HFFc6 (cell line): Measurements from ENCODE around the gene STK38. TPM values are rescaled to one million over a fixed set of nuclear protein-coding genes. Genes with fewer than 3 reads are reported as not detected.
"Not testable (repeated sequence)": the region's sequence is repeated elsewhere in the genome, so short reads cannot be mapped to it uniquely, and the experiment has no call there.

Experiments
- DNase-seq: peaks from one replicate; pipeline ENCODE4 v3.0.0-alpha.2; 2018
- H3K27ac Mint-ChIP-seq: 2 replicates; pipeline ENCODE4 v1.8.0; 2020; ENCODE audit warnings: mild to moderate bottlenecking, mixed read lengths
- H3K27me3 Mint-ChIP-seq: 2 replicates; pipeline ENCODE4 v1.8.0; 2021; ENCODE audit warnings: mild to moderate bottlenecking, moderate library complexity, mixed read lengths; ENCODE audit not compliant: insufficient read depth
- H3K36me3 Mint-ChIP-seq: 2 replicates; pipeline ENCODE4 v1.8.0; 2021; ENCODE audit warnings: low read depth, mixed read lengths
- H3K4me1 Mint-ChIP-seq: 2 replicates; pipeline ENCODE4 v1.8.0; 2020; ENCODE audit warnings: low read depth, mixed read lengths
- H3K4me3 Mint-ChIP-seq: 2 replicates; pipeline ENCODE4 v1.8.0; 2020; ENCODE audit warnings: mild to moderate bottlenecking, moderate library complexity, mixed read lengths
- H3K9me3 Mint-ChIP-seq: 2 replicates; pipeline ENCODE4 v1.8.0; 2020; ENCODE audit warnings: mild to moderate bottlenecking, mixed read lengths
- total RNA-seq, 6 experiments: library from RNA; stranded (reverse); fragmentation: NEBNext Ultra II Directional; extraction: Animal tissue kit (Norgen Biotek cat#: 25700); gene quantifications; 2 replicates in 1 of 6; 3 replicates in 5 of 6; pipeline ENCODE4 v1.2.3, GENCODE V29; 2021
- TF ChIP-seq, protein P1 (sequence below): fragments of 200-600 bp; sonication (generic); IDR thresholded peaks from 2 replicates; pipeline ENCODE4 v1.5.0; 2021; ENCODE audit warnings: antibody characterized with exemption, mild to moderate bottlenecking

The STK38 gene
- total RNA-seq, 6 experiments from 2014 or later, result 37.4 to 44.9 (median 41.9) TPM

DNA sequence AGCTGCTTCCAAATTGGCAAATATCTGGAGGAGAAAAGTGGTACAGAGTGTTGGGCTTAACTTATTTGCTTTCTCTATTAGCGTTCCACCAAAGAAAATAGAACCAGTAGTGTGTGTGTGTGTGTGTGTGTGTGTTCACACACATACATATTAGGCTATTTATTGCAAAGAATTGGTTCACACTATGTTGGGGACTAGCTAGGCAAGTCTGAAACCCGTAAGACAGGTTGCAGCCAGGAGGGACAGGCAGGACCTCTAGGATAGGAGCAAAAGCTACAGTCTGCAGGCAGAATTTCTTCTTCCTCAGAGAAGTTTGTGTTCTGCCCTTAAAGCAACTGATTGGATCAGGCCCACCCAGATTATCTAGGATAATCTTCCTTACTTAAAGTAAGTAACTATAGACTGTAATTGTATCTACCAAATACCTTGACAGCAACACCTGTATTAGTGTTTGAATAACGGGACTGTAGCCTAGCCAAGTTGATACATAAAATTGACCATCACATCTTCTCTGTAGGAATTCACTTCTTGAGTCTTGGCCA lies 91.7 kb downstream of the STK38 start:
- no peaks in the 10 kb centered on the region for H3K9me3 Mint-ChIP-seq
- H3K27ac Mint-ChIP-seq, result no peak overlapping the region
- H3K4me3 Mint-ChIP-seq, result no peak overlapping the region
- DNase-seq, result no peak
- TF ChIP-seq, protein P1, sequence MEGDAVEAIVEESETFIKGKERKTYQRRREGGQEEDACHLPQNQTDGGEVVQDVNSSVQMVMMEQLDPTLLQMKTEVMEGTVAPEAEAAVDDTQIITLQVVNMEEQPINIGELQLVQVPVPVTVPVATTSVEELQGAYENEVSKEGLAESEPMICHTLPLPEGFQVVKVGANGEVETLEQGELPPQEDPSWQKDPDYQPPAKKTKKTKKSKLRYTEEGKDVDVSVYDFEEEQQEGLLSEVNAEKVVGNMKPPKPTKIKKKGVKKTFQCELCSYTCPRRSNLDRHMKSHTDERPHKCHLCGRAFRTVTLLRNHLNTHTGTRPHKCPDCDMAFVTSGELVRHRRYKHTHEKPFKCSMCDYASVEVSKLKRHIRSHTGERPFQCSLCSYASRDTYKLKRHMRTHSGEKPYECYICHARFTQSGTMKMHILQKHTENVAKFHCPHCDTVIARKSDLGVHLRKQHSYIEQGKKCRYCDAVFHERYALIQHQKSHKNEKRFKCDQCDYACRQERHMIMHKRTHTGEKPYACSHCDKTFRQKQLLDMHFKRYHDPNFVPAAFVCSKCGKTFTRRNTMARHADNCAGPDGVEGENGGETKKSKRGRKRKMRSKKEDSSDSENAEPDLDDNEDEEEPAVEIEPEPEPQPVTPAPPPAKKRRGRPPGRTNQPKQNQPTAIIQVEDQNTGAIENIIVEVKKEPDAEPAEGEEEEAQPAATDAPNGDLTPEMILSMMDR, result no peak
- peaks cover 19% of the 10 kb centered on the region for H3K36me3 Mint-ChIP-seq
- no peaks in the 10 kb centered on the region for H3K27me3 Mint-ChIP-seq
- H3K4me1 Mint-ChIP-seq, result peaks cover 8% of the 10 kb centered on the region; the same call in 1 of the 2 replicates

DNA sequence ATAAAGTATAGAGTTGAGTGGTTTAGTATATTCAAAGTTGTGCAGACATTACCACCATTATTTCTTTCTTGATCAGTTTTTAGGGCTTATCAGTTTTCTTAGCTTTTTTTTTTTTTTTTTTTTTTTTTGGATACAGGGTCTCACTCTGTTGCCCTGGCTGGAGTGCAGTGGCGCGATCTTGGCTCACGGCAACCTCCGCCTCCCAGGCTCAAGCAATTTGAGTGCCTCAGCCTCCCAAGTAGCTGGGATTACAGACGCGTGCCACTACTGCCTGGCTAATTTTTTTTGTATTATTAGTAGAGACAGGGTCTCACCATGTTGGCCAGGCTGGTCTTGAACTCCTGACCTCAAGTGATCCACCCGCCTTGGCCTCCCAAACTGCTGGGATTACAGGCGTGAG lies 94.4 kb downstream of the STK38 start:
- H3K4me3 Mint-ChIP-seq, H3K27me3 Mint-ChIP-seq, H3K27ac Mint-ChIP-seq, H3K4me1 Mint-ChIP-seq, DNase-seq: not testable (repeated sequence)
- Mint-ChIP-seq H3K36me3 (peaks cover 32% of the 10 kb centered on the region), H3K9me3 (peaks cover 12% of the 10 kb centered on the region)

DNA sequence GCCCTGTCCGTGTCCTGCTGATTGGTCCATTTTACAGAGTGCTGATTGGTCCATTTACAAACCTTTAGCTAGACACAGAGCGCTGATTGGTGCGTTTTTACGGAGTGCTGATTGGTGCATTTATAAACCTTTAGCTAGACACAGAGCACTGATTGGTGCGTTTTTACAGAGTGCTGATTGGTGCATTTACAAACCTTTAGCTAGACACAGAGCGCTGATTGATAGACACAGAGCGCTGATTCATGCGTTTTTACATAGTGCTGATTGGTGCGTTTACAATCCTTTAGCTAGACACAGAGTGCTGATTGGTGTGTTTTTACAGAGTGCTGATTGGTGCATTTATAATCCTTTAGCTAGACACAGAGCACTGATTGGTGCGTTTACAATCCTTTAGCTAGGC lies 98.1 kb downstream of the STK38 start:
- H3K27ac Mint-ChIP-seq, H3K4me3 Mint-ChIP-seq, DNase-seq, H3K27me3 Mint-ChIP-seq: not testable (repeated sequence)
- H3K4me1 Mint-ChIP-seq, result peaks cover 18% of the 10 kb centered on the region
- H3K36me3 Mint-ChIP-seq, result peaks cover 35% of the 10 kb centered on the region
- H3K9me3 Mint-ChIP-seq, result peaks cover 12% of the 10 kb centered on the region

DNA sequence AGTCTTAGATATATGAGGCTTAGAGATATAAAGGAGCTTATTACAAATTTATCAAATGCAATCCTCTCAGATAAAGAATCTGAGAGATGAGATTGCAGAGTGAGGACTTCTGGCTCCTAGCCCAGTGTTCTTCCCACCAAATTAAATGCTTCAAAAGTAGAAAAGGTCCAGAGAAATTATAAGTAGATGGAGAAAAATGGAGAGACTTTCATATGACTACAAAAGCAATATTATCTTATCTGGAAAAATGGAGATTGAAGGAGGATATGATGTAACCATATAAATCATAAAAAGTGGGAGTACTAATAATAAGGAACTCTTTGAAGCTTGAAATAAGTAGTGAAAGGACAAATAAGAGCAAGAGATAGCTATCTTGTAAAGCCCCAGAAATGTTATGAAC lies 101.7 kb downstream of the STK38 start:
- Mint-ChIP-seq H3K27ac (peak overlapping the region; percentile 78), H3K27me3 (peaks cover 2% of the 10 kb centered on the region; the same call in 1 of the 2 replicates), H3K4me3 (peak overlapping the region; percentile 65), H3K4me1 (peaks cover 41% of the 10 kb centered on the region), H3K9me3 (peaks cover 12% of the 10 kb centered on the region), H3K36me3 (peaks cover 42% of the 10 kb centered on the region)
- TF ChIP-seq, protein P1, result no peak
- no peak for DNase-seq

DNA sequence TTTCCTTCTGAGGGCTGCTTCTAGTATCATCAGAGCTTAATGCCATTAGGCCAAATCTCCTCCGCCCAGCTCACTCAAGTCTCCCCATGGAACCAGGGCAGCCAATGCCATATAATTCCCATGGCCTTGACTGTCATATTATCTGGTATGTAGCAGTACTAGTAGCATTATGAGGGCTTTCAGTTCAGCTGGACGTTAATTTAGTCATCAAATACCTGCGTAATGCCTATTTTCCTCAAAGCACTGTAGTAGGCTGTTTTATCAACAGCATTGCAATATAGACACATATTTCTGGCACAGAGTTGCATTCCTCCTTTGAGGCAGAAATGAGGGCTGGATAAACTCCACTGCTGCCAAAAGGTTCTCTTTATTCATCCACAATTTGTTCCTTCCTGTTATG lies 102.8 kb downstream of the STK38 start:
- Mint-ChIP-seq H3K4me1 (peaks cover 44% of the 10 kb centered on the region), H3K27me3 (peaks cover 2% of the 10 kb centered on the region; the same call in 1 of the 2 replicates), H3K9me3 (peaks cover 10% of the 10 kb centered on the region), H3K36me3 (peaks cover 39% of the 10 kb centered on the region), H3K4me3 (peak overlapping the region; percentile 98), H3K27ac (peak overlapping the region; percentile 93)
- peak; percentile 32 for DNase-seq
- TF ChIP-seq, protein P1, result no peak

Other genes starting within 250 kb of the STK38 start
- gene BNIP5, start 210.6 kb downstream of the STK38 start, total RNA-seq, result not detected
- under 1 TPM in 4 of 6 experiments, not detected in 2; 0.20 to 0.32 (median 0.24) TPM for gene ETV7, start 159.8 kb downstream of the STK38 start, total RNA-seq
- gene PXT1, start 104.6 kb downstream of the STK38 start, total RNA-seq, result under 1 TPM in 3 of 6 experiments, not detected in 3; 0.09 to 0.12 (median 0.09) TPM
- gene KCTD20, start 104.5 kb downstream of the STK38 start, total RNA-seq, result 10 to 100 TPM; 53.0 to 81.7 (median 65.4) TPM
- gene SRSF3, start 46.9 kb upstream of the STK38 start, total RNA-seq, result 100 to 1,000 TPM; 257 to 368 (median 330) TPM
- gene CDKN1A, start 131.2 kb upstream of the STK38 start, total RNA-seq, result 100 to 1,000 TPM; 496 to 872 (median 617) TPM
- under 1 TPM in 2 of 6 experiments, not detected in 4; 0.26 to 0.45 TPM for gene RAB44, start 150.3 kb upstream of the STK38 start, total RNA-seq